HepG2 (cell line): Measurements from ENCODE around the gene EFEMP2. TPM values are rescaled to one million over a fixed set of nuclear protein-coding genes. Genes with fewer than 3 reads are reported as not detected.

Experiments
- FOSL2 ChIP-seq: sonication (generic); formaldehyde crosslinking; IDR thresholded peaks from 2 replicates; pipeline ENCODE4 v1.4.0; 2020; ENCODE audit warnings: missing genetic modification reagents
- GATA4 ChIP-seq: sonication (generic); IDR thresholded peaks from 2 replicates; pipeline ENCODE4 v1.6.1; 2016; ENCODE audit warnings: antibody characterized with exemption, low read depth, borderline replicate concordance
- GATAD1 ChIP-seq: IDR thresholded peaks from 2 replicates; pipeline ENCODE4 v1.6.1; 2016; ENCODE audit warnings: missing genetic modification reagents, missing compliant biosample characterization
- GTF2F1 ChIP-seq: fragments of 150-350 bp; IDR thresholded peaks from 2 replicates; pipeline ENCODE4 v1.6.1; 2014; ENCODE audit warnings: low read length
- HDAC2 ChIP-seq: sonication (generic); formaldehyde crosslinking; IDR thresholded peaks from 2 replicates; pipeline ENCODE4 v1.4.0; 2020; ENCODE audit warnings: missing genetic modification reagents
- HNRNPK ChIP-seq: fragments of 200-400 bp; formaldehyde crosslinking; IDR thresholded peaks from 2 replicates; pipeline ENCODE4 v1.6.1; 2018; ENCODE audit warnings: low read length, low read depth, moderate library complexity, mild to moderate bottlenecking; ENCODE audit not compliant: poor library complexity, severe bottlenecking
- MXD4 ChIP-seq: IDR thresholded peaks from 2 replicates; pipeline ENCODE4 v1.6.1; 2016; ENCODE audit warnings: mild to moderate bottlenecking, missing biosample characterization, missing genetic modification reagents
- NCOA5 ChIP-seq: sonication (generic); formaldehyde crosslinking; IDR thresholded peaks from 2 replicates; pipeline ENCODE4 v1.4.0; 2020; ENCODE audit warnings: missing genetic modification reagents
- NFKB2 ChIP-seq: sonication (generic); formaldehyde crosslinking; IDR thresholded peaks from 2 replicates; pipeline ENCODE4 v1.4.0; 2020; ENCODE audit warnings: missing genetic modification reagents, borderline replicate concordance
- RBFOX2 ChIP-seq: fragments of 200-400 bp; formaldehyde crosslinking; IDR thresholded peaks from 2 replicates; pipeline ENCODE4 v1.6.1; 2017; ENCODE audit warnings: low read depth, mild to moderate bottlenecking, low read length
- ZMYM2 ChIP-seq: sonication (generic); formaldehyde crosslinking; IDR thresholded peaks from 2 replicates; pipeline ENCODE4 v1.8.0; 2022; ENCODE audit warnings: mild to moderate bottlenecking, missing genetic modification reagents
- ZNF20 ChIP-seq: sonication (generic); formaldehyde crosslinking; IDR thresholded peaks from 2 replicates; pipeline ENCODE4 v1.4.0; 2020; ENCODE audit warnings: mild to moderate bottlenecking, moderate library complexity, missing genetic modification reagents
- ZNF264 ChIP-seq: sonication (generic); formaldehyde crosslinking; IDR thresholded peaks from 2 replicates; pipeline ENCODE4 v1.4.0; 2020; ENCODE audit warnings: missing genetic modification reagents
- ZNF446 ChIP-seq: sonication (generic); formaldehyde crosslinking; IDR thresholded peaks from 2 replicates; pipeline ENCODE4 v1.5.0; 2020; ENCODE audit warnings: mild to moderate bottlenecking, missing genetic modification reagents
- ZNF589 ChIP-seq: sonication (generic); formaldehyde crosslinking; conservative IDR thresholded peaks from 2 replicates; pipeline ENCODE4 v1.8.0; 2022; ENCODE audit warnings: mild to moderate bottlenecking, moderate library complexity, missing genetic modification reagents
- polyA plus RNA-seq, 8 experiments: library from polyadenylated mRNA; depleted of rRNA in 3 of 8; stranded (reverse) in 7 of 8; unstranded in 1 of 8; fragments of >200 nt; fragmentation: Illumina TruSeq in 4 of 8; extraction: Trizol in 4 of 8; gene quantifications; 2 replicates each; pipeline versions ENCODE4 v1.2.1 to v1.2.3, GENCODE V29; 2011 to 2016; ENCODE audit warnings: low read depth in 4 of 8, missing spikeins in 1 of 8, mixed read lengths in 1 of 8; ENCODE audit not compliant: insufficient read depth in 1 of 8
- total RNA-seq, 5 experiments: library from RNA; depleted of rRNA; stranded (reverse); fragments of >200 nt; fragmentation: Illumina TruSeq; extraction: Trizol; gene quantifications; 2 replicates each; pipeline ENCODE4 v1.2.3, GENCODE V29; 2016; ENCODE audit warnings: low read depth in 1 of 5
- TF ChIP-seq, protein P1 (sequence below): fragments of 450-650 bp; IDR thresholded peaks from 2 replicates; pipeline ENCODE4 v1.6.1; 2017; ENCODE audit warnings: mild to moderate bottlenecking
- TF ChIP-seq, protein P2 (sequence below): IDR thresholded peaks from 2 replicates; pipeline ENCODE4 v1.6.1; 2016
- TF ChIP-seq, protein P3 (sequence below): sonication (generic); formaldehyde crosslinking; IDR thresholded peaks from 2 replicates; pipeline ENCODE4 v1.8.0; 2022; ENCODE audit warnings: missing genetic modification reagents, mild to moderate bottlenecking, inconsistent platforms, borderline replicate concordance
- TF ChIP-seq, protein P4 (sequence below): sonication (generic); formaldehyde crosslinking; IDR thresholded peaks from 2 replicates; pipeline ENCODE4 v1.5.0; 2020; ENCODE audit warnings: mild to moderate bottlenecking, low read depth, missing genetic modification reagents, borderline replicate concordance
- TF ChIP-seq, protein P5 (sequence below): sonication (generic); formaldehyde crosslinking; IDR thresholded peaks from 2 replicates; pipeline ENCODE4 v1.8.1; 2023; ENCODE audit warnings: mild to moderate bottlenecking, inconsistent platforms, moderate library complexity, missing genetic modification reagents, borderline replicate concordance

The EFEMP2 gene
- total and polyA plus RNA-seq, 2 of the 13 experiments (the other 11 are each of a cell fraction or from before 2014, with no cell fraction given): 7.4 to 29.7 TPM

DNA sequence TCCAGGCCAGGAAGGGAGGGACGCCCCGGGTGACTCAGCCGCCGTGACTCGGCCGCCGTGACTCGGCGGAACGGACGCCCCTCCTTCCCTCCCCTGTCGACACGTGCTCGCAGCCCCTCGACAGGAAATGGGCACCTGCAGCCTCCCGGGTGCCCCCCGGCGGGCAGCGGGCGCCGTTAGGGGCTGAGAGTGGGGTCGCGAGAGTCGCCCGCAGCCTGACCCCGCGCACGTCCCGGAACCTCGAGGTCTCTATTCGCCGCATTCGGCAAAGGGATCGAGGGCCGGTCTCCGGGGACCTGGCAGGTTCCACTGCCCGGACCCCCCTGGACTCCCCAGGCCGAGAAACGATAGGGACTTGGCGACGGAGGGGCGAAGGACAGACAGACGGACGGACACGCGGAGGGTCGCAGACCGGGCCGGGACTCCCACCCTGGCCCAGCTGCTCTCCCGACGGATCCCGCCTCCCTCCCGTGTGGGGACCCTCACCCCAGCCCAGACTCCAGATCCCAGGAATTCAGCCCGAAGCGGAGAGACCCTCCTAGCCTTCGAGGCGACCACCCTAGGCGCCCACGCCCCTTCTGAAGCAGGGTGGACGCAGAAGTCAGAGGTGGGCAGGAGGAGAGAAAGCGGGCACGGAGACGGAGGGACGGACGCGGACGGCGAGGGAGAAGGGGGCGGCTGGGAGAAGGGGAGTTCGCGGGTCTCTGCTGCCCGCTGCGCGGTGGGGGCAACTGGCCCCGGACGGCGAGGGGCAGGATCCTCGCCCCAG lies 26.9 kb upstream of the EFEMP2 start (continued):
- peak; percentile 57 for TF ChIP-seq ZNF446 (CRISPR knock-in tag)
- peak; percentile 3 for TF ChIP-seq HNRNPK
- TF ChIP-seq NFKB2 (CRISPR knock-in tag): peak; percentile 79; the same call in 1 of the 2 replicates
- TF ChIP-seq ZNF20: no peak
- TF ChIP-seq, protein P1, sequence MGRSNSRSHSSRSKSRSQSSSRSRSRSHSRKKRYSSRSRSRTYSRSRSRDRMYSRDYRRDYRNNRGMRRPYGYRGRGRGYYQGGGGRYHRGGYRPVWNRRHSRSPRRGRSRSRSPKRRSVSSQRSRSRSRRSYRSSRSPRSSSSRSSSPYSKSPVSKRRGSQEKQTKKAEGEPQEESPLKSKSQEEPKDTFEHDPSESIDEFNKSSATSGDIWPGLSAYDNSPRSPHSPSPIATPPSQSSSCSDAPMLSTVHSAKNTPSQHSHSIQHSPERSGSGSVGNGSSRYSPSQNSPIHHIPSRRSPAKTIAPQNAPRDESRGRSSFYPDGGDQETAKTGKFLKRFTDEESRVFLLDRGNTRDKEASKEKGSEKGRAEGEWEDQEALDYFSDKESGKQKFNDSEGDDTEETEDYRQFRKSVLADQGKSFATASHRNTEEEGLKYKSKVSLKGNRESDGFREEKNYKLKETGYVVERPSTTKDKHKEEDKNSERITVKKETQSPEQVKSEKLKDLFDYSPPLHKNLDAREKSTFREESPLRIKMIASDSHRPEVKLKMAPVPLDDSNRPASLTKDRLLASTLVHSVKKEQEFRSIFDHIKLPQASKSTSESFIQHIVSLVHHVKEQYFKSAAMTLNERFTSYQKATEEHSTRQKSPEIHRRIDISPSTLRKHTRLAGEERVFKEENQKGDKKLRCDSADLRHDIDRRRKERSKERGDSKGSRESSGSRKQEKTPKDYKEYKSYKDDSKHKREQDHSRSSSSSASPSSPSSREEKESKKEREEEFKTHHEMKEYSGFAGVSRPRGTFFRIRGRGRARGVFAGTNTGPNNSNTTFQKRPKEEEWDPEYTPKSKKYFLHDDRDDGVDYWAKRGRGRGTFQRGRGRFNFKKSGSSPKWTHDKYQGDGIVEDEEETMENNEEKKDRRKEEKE: no peak
- TF ChIP-seq ZNF264: no peak
- TF ChIP-seq GTF2F1: no peak
- peak; percentile 83 for TF ChIP-seq MXD4 (CRISPR knock-in tag)
- peak; percentile 92 for TF ChIP-seq FOSL2 (CRISPR knock-in tag)
- TF ChIP-seq, protein P2, sequence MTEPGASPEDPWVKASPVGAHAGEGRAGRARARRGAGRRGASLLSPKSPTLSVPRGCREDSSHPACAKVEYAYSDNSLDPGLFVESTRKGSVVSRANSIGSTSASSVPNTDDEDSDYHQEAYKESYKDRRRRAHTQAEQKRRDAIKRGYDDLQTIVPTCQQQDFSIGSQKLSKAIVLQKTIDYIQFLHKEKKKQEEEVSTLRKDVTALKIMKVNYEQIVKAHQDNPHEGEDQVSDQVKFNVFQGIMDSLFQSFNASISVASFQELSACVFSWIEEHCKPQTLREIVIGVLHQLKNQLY (CRISPR knock-in tag): no peak
- TF ChIP-seq HDAC2 (CRISPR knock-in tag): peak; percentile 66; the same call in 1 of the 2 replicates
- TF ChIP-seq ZMYM2: peak; percentile 86
- TF ChIP-seq RBFOX2: peak; percentile 78
- TF ChIP-seq, protein P3, sequence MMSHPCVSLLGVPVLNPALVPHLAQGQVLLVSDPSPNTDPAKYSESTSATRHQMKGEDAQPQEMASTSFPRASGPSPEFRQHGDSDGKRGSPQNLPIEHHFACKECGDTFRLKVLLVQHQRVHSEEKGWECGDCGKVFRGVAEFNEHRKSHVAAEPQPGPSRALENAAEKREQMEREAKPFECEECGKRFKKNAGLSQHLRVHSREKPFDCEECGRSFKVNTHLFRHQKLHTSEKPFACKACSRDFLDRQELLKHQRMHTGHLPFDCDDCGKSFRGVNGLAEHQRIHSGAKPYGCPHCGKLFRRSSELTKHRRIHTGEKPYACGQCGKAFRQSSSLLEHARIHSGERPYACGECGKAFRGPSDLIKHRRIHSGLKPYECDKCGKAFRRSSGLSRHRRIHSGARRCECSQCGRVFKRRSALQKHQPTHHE (CRISPR knock-in tag): no peak
- TF ChIP-seq GATAD1 (CRISPR knock-in tag): 0 out of 2 replicates have a peak, but pooled peaks have one; percentile 31
- TF ChIP-seq, protein P4, sequence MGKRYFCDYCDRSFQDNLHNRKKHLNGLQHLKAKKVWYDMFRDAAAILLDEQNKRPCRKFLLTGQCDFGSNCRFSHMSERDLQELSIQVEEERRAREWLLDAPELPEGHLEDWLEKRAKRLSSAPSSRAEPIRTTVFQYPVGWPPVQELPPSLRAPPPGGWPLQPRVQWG (CRISPR knock-in tag): no peak
- TF ChIP-seq, protein P5, sequence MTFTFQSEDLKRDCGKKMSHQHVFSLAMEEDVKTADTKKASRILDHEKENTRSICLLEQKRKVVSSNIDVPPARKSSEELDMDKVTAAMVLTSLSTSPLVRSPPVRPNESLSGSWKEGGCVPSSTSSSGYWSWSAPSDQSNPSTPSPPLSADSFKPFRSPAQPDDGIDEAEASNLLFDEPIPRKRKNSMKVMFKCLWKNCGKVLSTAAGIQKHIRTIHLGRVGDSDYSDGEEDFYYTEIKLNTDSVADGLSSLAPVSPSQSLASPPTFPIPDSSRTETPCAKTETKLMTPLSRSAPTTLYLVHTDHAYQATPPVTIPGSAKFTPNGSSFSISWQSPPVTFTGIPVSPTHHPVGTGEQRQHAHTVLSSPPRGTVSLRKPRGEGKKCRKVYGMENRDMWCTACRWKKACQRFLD (CRISPR knock-in tag): no peak
- TF ChIP-seq GATA4: no peak
- no peak for TF ChIP-seq NCOA5 (CRISPR knock-in tag)
- TF ChIP-seq ZNF589 (CRISPR knock-in tag): peak; percentile 90; the same call in 1 of the 2 replicates
